Fibroblast of lung (primary cell): ENCODE results near the gene DGLUCY.

Experiments used
- CTCF ChIP-seq, 2 donors: IDR thresholded peaks in 1 of 2; conservative IDR thresholded peaks in 1 of 2; 1 replicate in 1 of 2; 2 replicates in 1 of 2; pipeline ENCODE4 v1.5.1; 2011 to 2012; ENCODE audit warnings: low read length in 2 of 2, control low read depth in 1 of 2, inconsistent platforms in 1 of 2, low read depth in 1 of 2, mild to moderate bottlenecking in 1 of 2
- EZH2 ChIP-seq: IDR thresholded peaks from 2 replicates; pipeline ENCODE4 v1.5.1; 2012; ENCODE audit warnings: low read length, control low read depth, mild to moderate bottlenecking; ENCODE audit errors: missing control alignments

- no peak for TF ChIP-seq CTCF (conservative IDR thresholded peaks at IDR 0.05 in 1 of 2, IDR thresholded peaks at IDR 0.05 in 1 of 2; ENCODE audit: low read depth in 1 of 2, low read length in 2 of 2)
- TF ChIP-seq EZH2, result no peak
These were observed 12.9 kb downstream of the DGLUCY start for GRCh38 chr14:91126761-91127160.
